HK-2 (cell line): ENCODE results near the gene SNED1.

Experiments used
- DNase-seq: peaks from one replicate; pipeline ENCODE4 v3.0.0-alpha.2; 2018; ENCODE audit not compliant: unreplicated experiment

Gene SNED1

DNA sequence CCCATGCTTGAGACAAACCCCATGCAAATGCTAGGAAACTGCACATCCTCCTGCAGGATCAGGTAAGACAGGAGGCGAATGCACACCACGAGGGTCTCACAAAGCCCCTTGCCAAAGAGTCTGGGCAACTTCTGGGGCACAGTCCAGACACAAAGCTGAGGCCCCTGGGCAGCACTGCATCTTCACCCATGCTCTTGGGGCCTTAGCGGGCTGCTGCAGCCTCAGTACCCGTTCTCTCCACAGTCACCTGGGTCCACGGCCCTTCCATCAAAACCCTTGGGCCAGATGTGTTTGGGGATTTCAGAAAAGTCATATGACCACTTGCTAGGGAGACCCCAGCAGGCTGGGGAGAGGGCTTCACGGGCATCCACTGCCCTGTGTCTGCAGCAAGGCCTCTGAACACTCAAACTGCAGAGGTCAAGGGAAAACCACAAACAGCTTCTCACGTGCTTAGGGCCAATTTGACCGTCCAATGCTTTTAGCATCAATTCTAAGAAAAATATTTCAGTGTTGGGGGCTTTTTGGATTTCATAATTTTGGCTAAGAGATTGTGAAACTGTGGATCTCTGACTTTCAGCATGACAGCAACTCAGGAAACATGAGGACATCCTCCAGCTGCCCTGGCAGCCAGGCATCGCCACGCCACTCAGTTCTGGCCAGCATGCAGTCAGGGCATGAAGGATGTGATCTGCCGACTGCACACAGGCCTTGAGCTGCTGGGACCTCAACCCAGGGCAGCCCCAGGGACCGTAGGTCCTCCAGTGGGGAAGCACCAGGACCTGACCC, 130.9 kb downstream of the SNED1 start:
- no peak for DNase-seq

DNA sequence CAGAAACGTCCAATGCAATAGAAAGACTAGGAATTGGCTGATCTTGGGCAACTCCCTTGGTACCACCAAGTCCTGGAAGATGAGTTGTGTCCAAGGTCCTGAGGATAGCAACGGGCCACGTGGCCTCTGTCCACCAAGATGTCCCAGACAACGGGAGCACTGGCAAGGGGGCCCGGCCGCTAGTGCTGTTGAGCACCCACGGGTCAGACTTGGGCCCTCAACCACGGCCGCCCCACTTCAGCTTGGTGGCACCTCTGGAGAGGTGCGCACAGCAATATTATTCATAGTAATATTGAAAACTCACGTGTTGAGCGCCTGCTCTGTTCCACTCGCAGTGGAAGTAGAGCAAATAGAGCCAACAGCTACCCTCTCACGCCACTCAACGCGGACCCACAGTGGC, 131.9 kb downstream of the SNED1 start:
- DNase-seq: no peak

DNA sequence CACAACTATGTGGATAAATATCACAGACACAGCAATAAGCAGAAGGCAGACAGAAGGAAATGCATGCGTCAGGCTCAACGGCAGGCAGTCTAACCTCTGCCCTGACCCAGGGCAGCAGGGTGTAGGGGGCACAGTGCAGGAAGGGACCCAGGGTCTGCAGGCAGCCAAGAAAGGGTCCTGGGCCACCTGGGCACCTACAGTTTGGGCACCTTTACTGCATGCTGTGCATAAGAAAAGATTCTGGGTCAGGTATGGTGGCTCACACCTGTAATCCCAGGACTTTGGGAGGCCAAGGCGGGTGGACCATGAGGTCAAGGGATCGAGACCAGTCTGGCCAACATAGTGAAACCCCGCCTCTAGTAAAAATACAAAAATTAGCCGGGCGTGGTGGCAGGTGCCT, 133.1 kb downstream of the SNED1 start:
- DNase-seq: no peak

DNA sequence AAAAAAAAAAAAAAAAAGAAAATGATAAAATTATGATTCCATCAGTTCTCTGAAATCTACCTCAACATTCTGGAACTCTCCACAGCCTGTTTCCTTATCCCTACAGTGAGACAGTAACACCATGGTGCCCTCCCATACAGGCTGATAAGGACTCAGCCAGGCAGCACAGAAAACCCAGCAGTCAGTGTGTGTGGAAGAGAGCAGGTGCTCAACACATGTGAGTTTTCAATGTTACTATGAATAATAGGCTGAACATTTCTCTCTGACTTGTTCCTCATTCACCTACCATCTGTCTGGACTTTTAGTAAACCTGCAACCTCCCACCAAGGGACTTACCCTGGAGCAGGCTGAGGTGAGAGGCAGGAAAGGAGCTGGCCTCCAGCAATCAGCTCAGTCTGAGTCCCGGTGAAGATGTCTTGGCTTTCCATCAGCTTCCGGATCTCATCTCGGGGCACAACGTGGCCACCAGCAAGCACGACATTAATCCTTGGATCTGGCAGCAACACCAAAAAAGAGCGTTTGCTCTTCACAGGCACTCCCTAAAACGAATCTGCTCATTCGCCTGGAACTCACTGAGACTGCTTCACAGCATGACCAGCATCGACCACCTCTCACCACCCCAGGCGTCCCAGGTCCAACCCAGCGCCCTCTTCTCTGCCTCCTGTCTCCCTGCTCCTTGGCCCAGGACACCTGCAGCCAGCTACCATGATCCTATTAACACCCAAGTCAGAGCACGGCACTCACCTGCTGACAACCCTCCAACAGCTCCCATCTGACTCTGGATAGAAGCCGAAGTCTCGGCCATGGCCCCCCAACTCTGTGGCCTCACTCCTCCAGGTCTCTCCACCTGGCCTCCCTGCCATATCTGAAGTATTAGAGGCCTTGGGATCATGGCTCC, 134.4 kb downstream of the SNED1 start:
- no peak for DNase-seq

DNA sequence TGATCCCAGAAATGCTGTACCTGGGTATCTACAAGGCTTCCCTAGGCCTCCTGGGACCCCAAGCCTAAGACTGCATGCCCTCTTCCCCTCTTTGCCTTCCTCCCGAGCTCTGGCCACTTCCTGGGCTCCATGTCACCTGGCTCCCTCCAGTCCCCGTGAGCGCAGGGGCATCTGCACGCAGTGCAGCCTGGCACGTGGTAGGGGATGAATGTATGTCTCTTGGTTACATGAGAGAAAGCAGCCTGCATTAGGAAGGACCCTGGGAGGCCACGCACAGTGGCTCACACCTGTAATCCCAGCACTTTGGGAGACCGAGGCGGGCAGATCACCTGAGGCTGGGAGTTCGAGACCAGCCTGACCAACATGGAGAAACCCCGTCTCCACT, 135.0 kb downstream of the SNED1 start:
- no peak for DNase-seq

DNA sequence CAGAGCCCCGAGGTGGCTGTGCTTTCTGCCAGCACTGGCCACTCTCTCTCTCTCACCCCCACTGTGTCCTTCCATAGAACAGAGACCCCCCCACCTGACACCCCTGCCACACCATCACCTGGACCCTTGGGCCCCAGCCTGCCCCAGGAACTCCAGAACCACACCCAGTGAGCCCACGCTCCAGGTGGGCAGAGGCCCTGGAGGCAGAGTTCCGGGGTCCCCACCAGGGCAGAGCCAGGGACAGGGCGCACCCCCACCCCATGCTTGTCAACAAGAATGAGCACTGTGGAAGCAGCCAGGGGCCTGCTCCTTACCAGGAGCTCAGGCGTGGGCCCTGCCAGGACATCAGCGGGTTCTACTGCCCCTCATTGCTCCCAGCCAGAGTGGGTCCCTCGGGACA, 136.3 kb downstream of the SNED1 start:
- no peak for DNase-seq

DNA sequence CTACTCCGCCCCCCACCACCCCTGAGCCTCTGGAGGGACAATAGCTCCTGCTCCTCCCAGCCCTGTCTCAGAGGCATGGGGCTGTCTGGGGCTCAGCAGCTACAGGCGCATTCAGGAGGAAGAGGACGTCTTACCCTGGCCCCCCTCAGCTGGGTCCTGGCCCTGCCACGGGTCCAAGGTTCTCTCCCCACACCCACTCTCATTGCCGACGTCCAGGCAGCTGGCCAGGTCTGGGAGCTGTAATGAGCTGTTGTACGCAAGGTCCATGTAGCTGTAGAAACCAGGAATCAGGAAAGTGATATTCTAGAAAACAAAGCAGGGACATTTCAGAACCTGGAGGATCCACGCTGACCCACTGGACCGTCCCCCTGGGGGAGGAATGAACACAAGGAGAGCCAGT, 137.3 kb downstream of the SNED1 start:
- no peak for DNase-seq

DNA sequence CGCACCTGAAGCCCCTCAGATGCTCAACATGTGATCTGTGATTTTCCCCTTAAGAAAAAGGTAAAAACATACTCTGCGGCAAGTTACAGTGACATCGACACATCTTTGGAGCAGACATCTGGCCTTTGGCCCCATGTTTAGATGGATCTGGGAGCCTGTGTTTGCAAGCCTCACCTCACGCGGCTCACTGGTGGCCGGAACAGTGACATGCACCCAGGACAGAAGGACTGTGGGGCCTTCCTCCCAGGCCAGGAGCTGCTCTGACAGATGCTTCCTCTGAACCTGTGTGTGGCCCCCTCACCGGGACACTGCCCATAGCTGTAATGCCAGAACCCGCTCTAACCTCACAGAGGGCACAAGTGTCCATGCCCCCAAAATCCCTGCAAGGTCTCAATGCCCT, 137.8 kb downstream of the SNED1 start:
- no peak for DNase-seq

DNA sequence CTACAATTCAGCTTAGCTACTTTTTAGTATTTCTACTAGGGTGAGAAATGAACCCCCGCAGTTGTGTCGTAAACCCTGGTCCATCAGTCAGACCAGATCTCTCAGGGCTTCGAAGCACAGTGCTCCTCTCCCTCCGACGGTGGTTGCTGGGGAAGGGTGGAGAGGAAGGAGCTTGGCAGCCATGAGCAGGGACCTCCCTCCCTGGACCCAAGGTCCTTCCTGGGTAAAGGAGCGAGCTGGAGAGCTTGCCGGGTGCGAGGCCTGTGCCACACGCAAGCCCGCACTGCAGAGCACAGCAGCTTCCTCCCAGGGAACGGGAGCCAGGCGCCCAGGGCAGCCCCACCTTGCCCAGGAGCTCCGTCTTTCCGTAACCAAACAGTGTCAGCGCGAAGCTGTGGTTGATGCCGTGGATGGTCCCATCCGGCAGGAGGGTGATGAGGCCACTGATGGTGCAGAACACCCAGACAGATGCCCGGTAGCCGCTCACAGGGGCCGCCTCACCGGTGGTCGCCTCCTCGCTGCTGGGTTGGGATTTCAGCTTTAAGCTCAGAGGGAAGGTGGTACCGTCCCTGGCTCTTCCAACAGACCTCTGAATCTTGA, 138.3 kb downstream of the SNED1 start:
- no peak for DNase-seq

DNA sequence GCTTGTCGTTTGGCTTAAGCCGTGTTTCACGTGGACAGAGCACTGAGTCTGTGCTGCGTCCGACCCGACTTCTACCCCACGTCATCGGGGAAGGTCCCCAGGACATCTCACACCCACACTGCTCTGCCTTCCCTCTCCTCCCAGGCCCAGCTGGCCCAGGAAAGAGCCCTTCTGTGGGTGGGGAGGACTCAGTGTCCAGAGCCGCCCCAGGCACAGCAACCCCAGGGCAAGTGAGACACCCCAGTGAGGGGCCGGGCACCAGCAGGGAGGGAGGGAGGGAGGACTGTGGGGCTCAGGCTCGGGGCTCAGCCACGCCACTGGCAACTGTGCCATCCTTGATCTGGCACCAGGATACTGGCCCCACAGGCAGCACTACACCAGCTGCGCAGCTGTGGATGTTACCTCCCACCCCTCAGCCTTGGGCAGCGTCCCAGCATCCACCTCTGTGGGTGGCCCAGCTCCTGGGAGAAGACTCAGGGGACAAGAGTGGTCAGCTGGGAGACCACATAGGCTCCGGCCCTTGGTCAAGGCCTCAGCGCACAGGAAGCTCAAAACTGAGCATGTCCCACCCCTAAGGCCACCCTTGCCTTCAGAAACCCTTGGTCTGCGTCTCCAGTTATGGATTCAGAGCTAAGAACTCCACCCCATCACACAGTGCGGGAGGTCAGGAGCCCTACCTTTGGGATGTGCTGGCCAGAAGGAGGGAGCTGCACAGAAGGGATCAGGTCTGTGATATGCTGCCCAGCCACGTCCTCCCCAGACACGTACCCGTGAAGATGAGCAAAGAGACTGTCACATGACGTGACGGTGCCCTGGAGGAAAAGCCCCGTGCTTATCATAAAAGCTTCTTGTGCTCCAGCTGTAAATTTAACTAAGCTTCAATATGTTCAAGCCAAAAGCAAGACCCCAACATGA, 139.1 kb downstream of the SNED1 start:
- DNase-seq: no peak

DNA sequence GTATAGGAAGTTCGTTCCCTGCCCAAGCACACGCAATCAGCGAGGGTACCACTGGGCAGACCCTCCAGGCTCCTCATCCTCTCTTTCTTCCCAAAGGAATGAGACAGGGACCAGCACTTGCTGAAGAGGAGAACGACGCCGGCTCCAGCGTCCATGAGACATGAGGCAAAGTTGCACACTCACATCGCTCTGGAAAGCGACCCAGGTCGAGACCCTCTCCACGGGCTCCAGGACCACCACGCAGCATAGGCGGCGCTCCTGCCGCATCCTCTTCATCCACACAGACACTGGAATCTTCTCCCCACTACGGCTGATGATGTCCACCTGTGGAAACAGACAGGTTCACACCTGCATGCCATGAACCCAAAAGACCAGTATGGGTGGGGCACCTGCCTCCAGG, 140.1 kb downstream of the SNED1 start:
- no peak for DNase-seq

DNA sequence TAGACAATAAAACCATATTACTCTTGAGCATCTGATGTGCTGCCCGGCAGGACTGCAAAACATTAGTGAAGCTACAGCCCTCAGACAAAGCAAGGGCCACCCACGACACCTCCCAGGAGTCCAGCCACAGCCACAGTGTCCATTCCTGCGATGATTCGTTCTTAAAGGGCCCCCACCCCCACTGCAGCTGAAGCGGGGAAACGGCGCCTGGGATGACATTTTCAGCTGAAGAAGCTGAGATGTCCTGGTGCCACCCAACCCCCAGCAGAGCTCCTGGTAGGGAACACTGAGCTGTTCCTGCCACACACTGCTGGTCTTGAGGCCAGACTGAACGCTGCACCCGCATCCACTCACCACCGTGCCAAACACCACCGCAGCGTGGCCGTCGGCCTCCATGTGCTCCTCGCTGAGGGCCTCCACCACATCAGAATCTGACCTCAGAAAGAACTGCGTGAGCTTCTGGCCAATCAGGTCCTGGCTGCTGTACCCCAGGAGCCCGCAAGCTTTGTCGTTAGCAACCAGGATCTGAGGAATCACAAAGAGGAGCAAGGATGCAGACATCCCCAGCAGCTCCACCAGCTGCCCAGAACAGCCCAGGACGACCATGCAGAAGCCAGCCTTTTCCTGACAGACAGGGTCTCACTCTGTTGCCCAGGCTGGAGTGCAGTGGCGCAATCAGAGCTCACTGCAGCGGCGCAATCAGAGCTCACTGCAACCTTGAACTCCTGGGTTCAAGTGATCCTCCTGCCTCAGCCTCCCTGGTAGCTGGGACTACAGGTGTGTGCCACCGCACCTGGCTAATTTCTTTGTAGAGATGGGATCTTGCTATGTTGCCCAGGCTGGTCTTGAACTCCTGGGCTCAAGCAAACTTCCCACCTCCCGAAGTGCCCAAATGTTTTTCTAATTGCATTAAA, 141.4 kb downstream of the SNED1 start:
- peak; percentile 24 for DNase-seq

DNA sequence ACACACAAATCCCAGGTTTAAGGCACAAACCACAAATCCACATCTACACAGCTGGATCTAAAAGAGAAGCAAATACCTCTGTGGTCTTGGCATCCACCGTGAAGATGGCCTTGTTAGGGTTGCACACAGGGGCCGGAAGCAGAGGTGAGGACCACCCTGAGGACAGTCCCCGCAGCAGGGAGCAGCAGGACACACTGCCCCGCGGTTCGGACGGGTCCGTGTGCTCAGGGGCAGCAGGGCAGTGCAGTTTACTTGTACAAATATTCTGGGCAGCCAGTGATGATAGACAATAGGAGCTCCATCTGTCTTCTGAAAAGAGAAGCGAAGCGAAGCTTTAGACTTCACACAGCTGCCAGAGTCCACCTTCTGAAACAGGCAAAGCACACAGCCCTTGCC, 142.0 kb downstream of the SNED1 start:
- no peak for DNase-seq

DNA sequence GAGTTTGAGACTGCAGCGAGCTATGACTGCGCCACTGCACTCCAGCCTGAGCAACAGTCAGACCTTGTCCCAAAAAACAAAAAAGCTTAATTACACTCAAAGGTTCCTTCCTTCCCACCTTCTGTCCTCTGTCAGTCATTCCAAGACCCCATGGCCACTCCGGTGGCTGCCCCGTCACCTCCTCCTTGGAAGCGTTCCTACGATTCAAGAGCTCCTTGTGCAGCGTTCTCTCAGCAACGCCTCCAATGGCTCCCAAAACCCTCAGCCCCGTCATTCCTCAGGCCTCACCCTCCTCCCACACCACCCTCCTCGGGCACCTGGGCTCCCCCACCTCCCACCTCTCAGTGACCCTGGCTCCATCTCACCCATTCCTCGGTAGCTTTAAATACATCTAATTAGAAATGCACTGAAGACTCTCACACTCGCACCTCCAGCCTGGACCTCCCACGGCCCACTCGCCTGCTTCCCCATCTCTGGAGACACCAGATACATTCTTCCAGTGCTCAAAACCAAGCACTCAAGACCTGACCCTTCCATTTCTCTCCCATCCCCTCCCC, 142.9 kb downstream of the SNED1 start:
- DNase-seq: no peak

DNA sequence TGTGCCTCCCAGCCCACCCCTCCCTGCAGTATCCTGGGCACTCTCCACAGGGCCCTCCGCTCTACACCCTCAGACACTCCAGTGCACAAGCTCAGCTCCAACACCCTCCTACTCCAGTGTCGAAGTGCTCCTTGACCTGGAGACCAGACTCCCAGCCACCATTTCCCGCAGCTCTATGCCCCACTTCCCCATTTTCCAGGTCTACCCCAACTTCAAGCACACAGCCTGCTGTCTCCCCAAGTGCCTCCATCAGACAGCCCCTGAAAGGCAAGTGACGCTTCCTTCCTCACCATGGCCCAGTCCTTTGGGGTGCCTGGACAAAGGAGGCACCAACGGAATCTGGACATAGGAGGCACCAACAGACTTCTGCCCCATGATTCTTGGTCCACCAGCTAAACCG, 143.6 kb downstream of the SNED1 start:
- DNase-seq: no peak

DNA sequence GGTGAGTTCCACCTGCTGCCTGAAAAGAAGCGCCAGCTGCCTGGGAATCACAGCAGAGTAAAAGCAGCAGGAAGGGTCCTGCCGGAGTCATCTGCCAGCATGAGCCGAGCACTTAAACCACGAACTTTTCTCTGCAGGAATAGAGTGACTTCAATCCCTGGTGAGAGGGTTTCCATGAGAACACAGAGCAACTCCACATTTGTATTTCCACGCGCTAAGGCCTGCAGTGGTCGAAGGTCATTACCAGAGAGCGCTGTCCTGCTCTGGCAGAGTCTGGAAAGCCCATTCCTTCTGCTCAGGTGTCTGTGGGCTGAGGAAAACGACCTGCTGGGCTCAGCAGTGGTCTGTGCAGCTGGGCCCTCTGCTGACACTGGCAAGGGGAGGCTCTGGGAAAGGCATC, 144.2 kb downstream of the SNED1 start:
- DNase-seq: no peak
